Endothelial cell of umbilical vein (primary cell): ENCODE measurements around the gene OXSR1.

ENCODE experiments used
- CTCF ChIP-seq, 2 donors: IDR thresholded peaks; 1 replicate in 1 of 2; 2 replicates in 1 of 2; pipeline ENCODE4 v1.5.1; 2011; ENCODE audit warnings: low read length in 2 of 2, mild to moderate bottlenecking in 2 of 2, moderate library complexity in 2 of 2, control low read depth in 1 of 2, inconsistent platforms in 1 of 2, low read depth in 1 of 2; ENCODE audit not compliant: insufficient read depth in 1 of 2; ENCODE audit errors: extremely low read depth in 1 of 2
- EZH2 ChIP-seq: IDR thresholded peaks from 2 replicates; pipeline ENCODE4 v1.6.1; 2012; ENCODE audit warnings: borderline replicate concordance, low read depth, mild to moderate bottlenecking, moderate library complexity, low read length, inconsistent platforms; ENCODE audit not compliant: severe bottlenecking
- JUN ChIP-seq: IDR thresholded peaks from 2 replicates; pipeline ENCODE4 v1.6.1; 2011; ENCODE audit warnings: borderline replicate concordance, low read depth; ENCODE audit not compliant: insufficient read length, insufficient read depth
- MAX ChIP-seq: IDR thresholded peaks from 2 replicates; pipeline ENCODE4 v1.6.1; 2011; ENCODE audit not compliant: insufficient read depth, insufficient read length
- POLR2A ChIP-seq: IDR thresholded peaks from 2 replicates; pipeline ENCODE4 v1.6.1; 2012; ENCODE audit warnings: low read depth, mild to moderate bottlenecking, control low read depth, low read length
- POLR2AphosphoS5 ChIP-seq: IDR thresholded peaks from 2 replicates; pipeline ENCODE4 v1.6.1; 2012; ENCODE audit warnings: low read depth, mild to moderate bottlenecking, control low read depth, low read length, moderate library complexity; ENCODE audit not compliant: insufficient read depth

GRCh38 chr3:38257583-38257982, 92.2 kb downstream of the OXSR1 start:
- TF ChIP-seq EZH2 (no peak), CTCF (IDR thresholded peaks at IDR 0.05; ENCODE audit: extremely low read depth in 1 of 2, insufficient read depth in 1 of 2, low read depth in 1 of 2, low read length in 2 of 2) (no peak), POLR2AphosphoS5 (no peak), POLR2A (no peak), MAX (no peak), JUN (no peak)
